GM10847 (cell line): Measurements from ENCODE around the gene OTUD1.

Source experiments
- POLR2A ChIP-seq: IDR thresholded peaks from 2 replicates; pipeline ENCODE4 v1.6.1; 2011; ENCODE audit not compliant: insufficient read length; ENCODE audit errors: extremely low read depth

The OTUD1 gene

GRCh38 chr10:23445591-23445990 lies 6.7 kb downstream of the OTUD1 start:
- no peak for TF ChIP-seq POLR2A

- no peak for TF ChIP-seq POLR2A
Measured at GRCh38 chr10:23448323-23448722, 9.4 kb downstream of the OTUD1 start.

GRCh38 chr10:23448802-23449570 lies 10.1 kb downstream of the OTUD1 start:
- TF ChIP-seq POLR2A, result no peak

- TF ChIP-seq POLR2A, result no peak
Measured at GRCh38 chr10:23452033-23452655, 13.3 kb downstream of the OTUD1 start.

- TF ChIP-seq POLR2A, result no peak
Measured at GRCh38 chr10:23453465-23453864, 14.6 kb downstream of the OTUD1 start.

GRCh38 chr10:23457632-23458417 lies 18.9 kb downstream of the OTUD1 start:
- TF ChIP-seq POLR2A, result no peak

GRCh38 chr10:23459308-23459939 lies 20.5 kb downstream of the OTUD1 start:
- TF ChIP-seq POLR2A, result no peak

GRCh38 chr10:23461557-23461956 lies 22.7 kb downstream of the OTUD1 start:
- no peak for TF ChIP-seq POLR2A

- no peak for TF ChIP-seq POLR2A
Measured at GRCh38 chr10:23467012-23467411, 28.1 kb downstream of the OTUD1 start.

- TF ChIP-seq POLR2A, result no peak
Measured at GRCh38 chr10:23467548-23467947, 28.7 kb downstream of the OTUD1 start.

GRCh38 chr10:23469596-23470237 lies 30.8 kb downstream of the OTUD1 start:
- TF ChIP-seq POLR2A, result no peak

GRCh38 chr10:23472181-23472580 lies 33.3 kb downstream of the OTUD1 start:
- TF ChIP-seq POLR2A, result no peak

GRCh38 chr10:23474081-23474480 lies 35.2 kb downstream of the OTUD1 start:
- no peak for TF ChIP-seq POLR2A

- no peak for TF ChIP-seq POLR2A
Measured at GRCh38 chr10:23474626-23475025, 35.8 kb downstream of the OTUD1 start.

GRCh38 chr10:23478570-23478969 lies 39.7 kb downstream of the OTUD1 start:
- no peak for TF ChIP-seq POLR2A

- TF ChIP-seq POLR2A, result no peak
Measured at GRCh38 chr10:23479798-23480473, 41.1 kb downstream of the OTUD1 start.
